Posterior vena cava (tissue), 2 donors: ENCODE measurements around the gene DAO. TPM values are rescaled to one million over a fixed set of nuclear protein-coding genes. Genes with fewer than 3 reads are reported as not detected.
"Not testable (repeated sequence)": the region's sequence is repeated elsewhere in the genome, so short reads cannot be mapped to it uniquely, and the experiment has no call there.

Source experiments
- DNase-seq: peaks from one replicate; pipeline ENCODE4 v3.0.0-alpha.2; 2020; ENCODE audit warnings: low spot score
- intact Hi-C, 2 donors: fragments of 100-400 bp; cut with DNase I; formaldehyde crosslinking; loops; one replicate each; pipeline versions ENCODE4 v1.14.1 to v1.14.2; 2022 to 2023
- long read RNA-seq, 2 donors: library from polyadenylated mRNA; unstranded; transcript quantifications; one replicate each; pipeline ENCODE4 v2.0.0, GENCODE V29; 2020 to 2021
- total RNA-seq, 2 donors: library from RNA; stranded (reverse); fragmentation: NEBNext Ultra II Directional; extraction: Animal tissue kit (Norgen Biotek cat#: 25700); gene quantifications; one replicate each; pipeline ENCODE4 v1.2.1, GENCODE V29; 2021
- donor health status: DM: yes; HTN: yes; CAD: no.
- donor health status: DM: yes; HTN: yes; CAD: no.

The DAO gene
- total RNA-seq = under 1 TPM in 1 of 2 donors, not detected in 1; 0.28 TPM
- long read RNA-seq, donor 1 = 0 reads
- long read RNA-seq, donor 2 = 0 reads

- DNase-seq = no peak
These were observed at the start of gene DAO for GRCh38 chr12:108879615-108880254. TSS of gene DAO (plus strand) at chr12:108880092. CDS start at chr12:108885007, 4,915 bp downstream.

GRCh38 chr12:108831309-108831991, 48.4 kb upstream of the DAO start:
- peak; percentile 32 for DNase-seq
- intact Hi-C loops = no loop called here

More at GRCh38 chr12:108879615-108880254, at the start of gene DAO:
- intact Hi-C loops = no loop called here

GRCh38 chr12:108832208-108832607, 47.7 kb upstream of the DAO start:
- intact Hi-C loops = no loop called here

GRCh38 chr12:108832730-108833354, 47.0 kb upstream of the DAO start:
- intact Hi-C loops = no loop called here
- DNase-seq = peak; percentile 78

More at GRCh38 chr12:108832208-108832607, 47.7 kb upstream of the DAO start:
- DNase-seq = no peak

- DNase-seq = peak; percentile 85
- intact Hi-C loops = no loop called here
These were observed 46.5 kb upstream of the DAO start for GRCh38 chr12:108833355-108833733.

GRCh38 chr12:108833757-108834472, 46.0 kb upstream of the DAO start:
- DNase-seq = peak; percentile 89
- intact Hi-C loops = no loop called here

- intact Hi-C loops = no loop called here
These were observed 43.8 kb upstream of the DAO start for GRCh38 chr12:108835860-108836634.

GRCh38 chr12:108837239-108837638, 42.7 kb upstream of the DAO start:
- no peak for DNase-seq
- intact Hi-C loops = no loop called here

More at GRCh38 chr12:108835860-108836634, 43.8 kb upstream of the DAO start:
- no peak for DNase-seq

GRCh38 chr12:108837680-108838079, 42.2 kb upstream of the DAO start:
- intact Hi-C loops = no loop called here

GRCh38 chr12:108838194-108839017, 41.5 kb upstream of the DAO start:
- DNase-seq = peak; percentile 96
- intact Hi-C loops = no loop called here

More at GRCh38 chr12:108837680-108838079, 42.2 kb upstream of the DAO start:
- DNase-seq = no peak

- peak; percentile 90 for DNase-seq
- intact Hi-C loops = no loop called here
These were observed 40.6 kb upstream of the DAO start for GRCh38 chr12:108839018-108839889.

- intact Hi-C loops = no loop called here
- no peak for DNase-seq
These were observed 40.0 kb upstream of the DAO start for GRCh38 chr12:108839890-108840230.

- no peak for DNase-seq
These were observed 39.1 kb upstream of the DAO start for GRCh38 chr12:108840605-108841332.

GRCh38 chr12:108841825-108842224, 38.1 kb upstream of the DAO start:
- intact Hi-C loops, DNase-seq: not testable (repeated sequence)

More at GRCh38 chr12:108840605-108841332, 39.1 kb upstream of the DAO start:
- intact Hi-C loops = no loop called here

- DNase-seq = no peak
- intact Hi-C loops = no loop called here
These were observed 37.5 kb upstream of the DAO start for GRCh38 chr12:108842361-108842760.

- intact Hi-C loops = no loop called here
- no peak for DNase-seq
These were observed 36.7 kb upstream of the DAO start for GRCh38 chr12:108843187-108843586.

- no peak for DNase-seq
- intact Hi-C loops = no loop called here
These were observed 34.2 kb upstream of the DAO start for GRCh38 chr12:108845696-108846095.
